HG03521 (cell line): ENCODE measurements around the gene PATJ.
"Not testable (repeated sequence)": the region's sequence is repeated elsewhere in the genome, so short reads cannot be mapped to it uniquely, and the experiment has no call there.

Experiments
- ATAC-seq: cut with Tn5 transposase; IDR thresholded peaks from one replicate; pipeline ENCODE4 v1.9.1; 2021; ENCODE audit warnings: mild to moderate bottlenecking, moderate library complexity; ENCODE audit not compliant: unreplicated experiment

PATJ gene

GRCh38 chr1:62196086-62196690 lies 453.9 kb downstream of the PATJ start:
- no peak for ATAC-seq

- ATAC-seq: no peak
These were observed 455.9 kb downstream of the PATJ start for GRCh38 chr1:62198069-62198780.

GRCh38 chr1:62198781-62199125 lies 456.5 kb downstream of the PATJ start:
- ATAC-seq: no peak

GRCh38 chr1:62207187-62207586 lies 464.9 kb downstream of the PATJ start:
- no peak for ATAC-seq

GRCh38 chr1:62208087-62208486 lies 465.8 kb downstream of the PATJ start:
- no peak for ATAC-seq

- no peak for ATAC-seq
These were observed 466.7 kb downstream of the PATJ start for GRCh38 chr1:62208970-62209369.

- ATAC-seq: no peak
These were observed 467.8 kb downstream of the PATJ start for GRCh38 chr1:62209931-62210595.

- ATAC-seq: no peak
These were observed 468.7 kb downstream of the PATJ start for GRCh38 chr1:62210960-62211359.

- ATAC-seq: no peak
These were observed 470.1 kb downstream of the PATJ start for GRCh38 chr1:62212411-62212810.

GRCh38 chr1:62213075-62213914 lies 471.0 kb downstream of the PATJ start:
- ATAC-seq: no peak

- no peak for ATAC-seq
These were observed 476.3 kb downstream of the PATJ start for GRCh38 chr1:62218604-62219003.

GRCh38 chr1:62220456-62220855 lies 478.2 kb downstream of the PATJ start:
- ATAC-seq: not testable (repeated sequence)

GRCh38 chr1:62221171-62221570 lies 478.9 kb downstream of the PATJ start:
- no peak for ATAC-seq

- no peak for ATAC-seq
These were observed 480.0 kb downstream of the PATJ start for GRCh38 chr1:62222321-62222720.

- no peak for ATAC-seq
These were observed 481.9 kb downstream of the PATJ start for GRCh38 chr1:62224182-62224581.

- ATAC-seq: no peak
These were observed 485.2 kb downstream of the PATJ start for GRCh38 chr1:62227496-62227895.
